Activated CD4-positive, alpha-beta T cell treated with anti-CD3 and anti-CD28 coated beads for 48 hours (primary cell): ENCODE results near the gene FILIP1.

ENCODE experiments used
- DNase-seq: peaks from one replicate; pipeline ENCODE4 v3.0.0-alpha.2; 2020

Gene FILIP1

GRCh38 chr6:75285283-75285639, 208.3 kb downstream of the FILIP1 start:
- no peak for DNase-seq

GRCh38 chr6:75284632-75285282, 208.8 kb downstream of the FILIP1 start, which contains the start of gene TMEM30A:
TSS of gene TMEM30A (minus strand) at chr6:75284792. CDS start at chr6:75284638, 154 bp downstream.
- peak; percentile 97 for DNase-seq

DNA sequence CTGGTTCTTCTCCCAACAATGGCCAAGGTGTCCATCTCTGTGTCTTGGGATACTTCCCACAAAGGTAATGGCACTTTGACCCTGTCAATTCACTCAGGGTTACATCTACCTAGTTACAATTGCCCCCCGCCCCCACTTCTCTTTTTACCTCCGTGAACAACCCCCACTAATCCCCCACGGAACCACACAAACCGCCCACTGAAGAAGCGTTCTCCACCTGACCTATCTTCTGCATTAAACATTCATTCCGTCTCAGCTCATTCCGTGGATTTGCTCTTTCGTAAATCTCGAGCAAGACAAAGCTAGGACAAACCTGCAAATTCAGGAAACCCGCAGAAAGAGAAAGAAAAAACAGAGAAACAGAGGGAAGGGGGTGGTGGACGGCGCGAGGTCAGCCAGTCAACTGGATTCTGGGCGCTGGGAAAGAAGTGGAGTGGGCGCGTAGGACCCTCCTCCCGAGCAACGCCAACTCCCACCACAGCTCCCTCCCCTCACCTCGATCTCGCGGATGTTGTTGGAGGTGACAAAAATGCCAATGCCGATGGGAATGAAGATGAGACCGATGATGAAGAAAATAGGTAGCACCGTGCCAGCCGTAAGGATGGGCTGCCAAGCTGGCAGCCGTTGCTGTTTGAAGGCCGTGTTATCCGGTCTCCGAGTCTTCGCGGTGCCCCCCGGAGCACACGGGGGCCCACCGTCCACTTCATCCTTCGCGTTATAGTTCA, 209.5 kb downstream of the FILIP1 start:
- DNase-seq, result no peak

DNA sequence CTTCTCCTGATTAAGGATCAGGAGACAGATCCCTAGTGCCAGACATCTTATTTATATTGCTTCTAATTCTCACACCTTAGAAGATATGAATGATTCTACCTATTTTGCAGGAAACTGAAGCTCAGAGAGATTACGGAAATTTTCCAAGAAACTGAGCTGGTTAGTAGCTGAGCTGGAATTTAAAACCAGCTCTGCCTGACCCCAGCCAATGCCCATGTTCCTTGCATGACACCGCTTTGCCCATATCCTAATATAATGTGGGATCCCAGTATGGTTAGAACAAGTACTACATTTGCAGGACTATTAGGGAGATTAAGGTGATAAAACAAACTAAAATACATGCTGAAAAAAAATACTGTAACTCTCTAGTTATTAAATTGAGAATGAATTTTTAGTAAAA, 210.9 kb downstream of the FILIP1 start:
- no peak for DNase-seq

GRCh38 chr6:75281653-75282052, 211.9 kb downstream of the FILIP1 start:
- no peak for DNase-seq

GRCh38 chr6:75280131-75280855, 213.3 kb downstream of the FILIP1 start:
- DNase-seq, result no peak

GRCh38 chr6:75279418-75279817, 214.2 kb downstream of the FILIP1 start:
- DNase-seq, result no peak

GRCh38 chr6:75278474-75279077, 215.0 kb downstream of the FILIP1 start:
- DNase-seq, result no peak

DNA sequence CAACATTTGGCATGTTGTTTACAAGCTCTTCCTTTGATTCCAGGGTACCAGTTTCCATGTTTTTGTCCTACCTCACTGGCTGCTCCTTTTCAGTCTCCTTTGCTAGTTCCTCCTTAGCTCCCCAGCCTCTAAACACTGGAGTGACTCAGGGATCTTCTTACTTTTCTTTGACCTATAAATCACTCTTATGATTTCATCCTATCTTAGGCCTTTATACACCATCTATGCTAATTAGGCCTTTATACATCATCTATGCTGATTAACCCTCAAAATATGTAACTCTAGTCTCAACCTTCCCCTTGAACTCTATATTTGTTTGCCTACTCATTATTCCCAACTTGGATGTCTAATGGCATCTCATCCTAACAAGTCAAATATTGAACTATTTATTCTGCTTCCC, 218.5 kb downstream of the FILIP1 start:
- DNase-seq, result no peak

GRCh38 chr6:75273009-75273408, 220.6 kb downstream of the FILIP1 start:
- no peak for DNase-seq

- DNase-seq, result no peak
Measured at GRCh38 chr6:75272145-75272840, 221.3 kb downstream of the FILIP1 start.

GRCh38 chr6:75268988-75269354, 224.6 kb downstream of the FILIP1 start:
- no peak for DNase-seq

DNA sequence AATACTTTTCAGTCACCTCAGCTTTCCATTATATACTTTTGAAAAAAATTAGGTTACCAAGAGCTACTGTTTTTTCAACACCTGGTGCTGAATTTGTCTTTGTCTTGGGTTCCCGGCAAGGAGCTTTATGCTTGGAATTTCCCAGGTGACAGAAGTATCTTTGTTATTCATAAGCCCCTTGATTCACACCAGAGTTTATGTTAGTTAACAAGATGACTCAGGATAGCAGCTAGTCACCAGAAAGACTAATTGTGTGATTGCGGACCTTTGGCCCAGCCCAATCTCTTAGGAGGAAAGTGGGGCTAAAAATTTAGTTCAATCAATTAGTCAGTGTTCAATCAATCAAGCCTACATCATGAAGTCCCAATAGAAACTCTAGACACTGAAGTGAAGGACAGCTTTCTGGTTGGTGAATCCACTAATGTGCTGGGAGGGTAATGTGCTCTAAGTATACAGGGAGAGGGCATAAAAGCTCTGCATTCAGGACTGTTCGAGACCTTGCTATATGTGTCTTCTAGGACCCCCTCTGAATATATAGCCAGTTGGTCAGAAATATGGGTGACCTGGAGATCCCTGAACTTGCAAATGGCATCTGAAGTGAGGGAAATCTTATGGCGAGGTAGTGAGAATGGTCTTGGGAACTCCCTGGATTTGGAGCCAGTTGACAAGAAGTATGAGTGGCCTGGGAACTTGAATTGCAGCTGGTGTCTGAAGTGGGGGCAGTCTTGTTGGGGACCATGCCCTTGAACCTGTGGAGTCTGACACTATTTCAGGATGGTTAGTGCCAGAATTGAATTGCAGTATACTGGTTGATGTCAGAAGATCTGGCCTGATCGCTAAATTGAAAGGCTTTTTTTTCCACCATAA, 225.2 kb downstream of the FILIP1 start:
- no peak for DNase-seq

DNA sequence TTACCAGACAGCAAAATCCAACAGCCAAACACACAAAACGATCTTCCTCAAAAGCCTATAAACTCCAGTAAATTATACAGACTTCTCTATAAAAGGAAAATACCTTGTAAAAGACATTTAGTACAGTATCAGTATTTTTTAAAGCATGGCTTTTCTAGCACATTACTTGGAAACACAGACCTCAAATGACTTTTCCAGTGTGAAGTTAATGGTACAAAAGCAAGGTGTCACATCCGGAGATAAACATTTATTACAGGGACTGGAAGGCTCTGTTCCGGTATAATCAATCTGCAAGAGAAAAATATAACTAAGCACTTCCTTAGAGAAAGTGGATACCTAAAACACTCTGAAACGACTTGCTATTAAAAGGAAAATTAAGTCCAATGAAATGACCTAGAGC, 226.1 kb downstream of the FILIP1 start:
- DNase-seq, result no peak

DNA sequence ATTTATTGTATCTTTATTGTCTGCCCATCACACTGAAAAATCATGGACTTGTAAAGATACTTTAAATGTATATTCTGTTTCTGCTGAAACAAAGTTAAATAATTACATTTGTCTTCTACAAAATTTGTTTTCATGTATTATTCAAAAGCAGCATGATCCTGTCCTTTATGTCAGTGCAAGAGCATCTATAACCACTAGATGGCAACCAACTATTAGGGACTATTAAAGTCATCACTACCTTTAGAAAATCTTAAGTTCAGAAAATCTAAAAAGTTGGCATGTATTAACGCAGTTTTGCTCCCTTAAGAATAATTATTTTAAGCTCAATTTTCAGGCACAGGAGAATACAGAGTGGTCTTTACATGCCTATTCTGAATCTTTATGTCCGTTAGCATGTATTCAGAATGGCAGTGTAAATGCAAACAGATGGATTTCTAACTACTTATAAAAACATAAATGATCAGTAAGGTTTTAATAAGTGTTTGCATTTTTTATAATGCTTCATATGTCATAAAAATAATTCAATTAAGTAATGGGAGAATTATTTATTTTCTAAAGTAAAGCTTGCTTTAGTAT, 226.8 kb downstream of the FILIP1 start:
- DNase-seq, result no peak

- no peak for DNase-seq
Measured at GRCh38 chr6:75263401-75263750, 230.2 kb downstream of the FILIP1 start.

GRCh38 chr6:75262716-75263400, 230.7 kb downstream of the FILIP1 start:
- no peak for DNase-seq

DNA sequence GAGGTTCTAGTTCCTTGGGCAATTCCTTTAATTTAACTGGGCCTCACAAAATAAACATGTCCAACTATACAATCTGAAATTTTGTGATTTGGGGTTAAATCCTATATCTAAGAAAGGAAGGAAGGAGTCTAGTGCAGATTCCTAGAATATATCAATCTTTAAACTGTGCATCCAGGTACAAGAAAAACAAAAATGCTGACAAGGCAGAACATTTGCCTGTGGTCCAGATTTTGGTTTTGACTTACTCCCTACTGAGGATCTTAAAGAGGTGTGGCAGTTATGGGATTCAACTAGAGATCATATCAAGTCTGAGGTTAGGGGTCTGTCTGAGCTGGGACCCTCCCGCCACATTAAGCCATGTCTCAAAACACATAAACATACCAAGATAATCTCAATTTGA, 232.3 kb downstream of the FILIP1 start:
- DNase-seq, result no peak

- DNase-seq, result no peak
Measured at GRCh38 chr6:75257343-75258087, 236.1 kb downstream of the FILIP1 start.

DNA sequence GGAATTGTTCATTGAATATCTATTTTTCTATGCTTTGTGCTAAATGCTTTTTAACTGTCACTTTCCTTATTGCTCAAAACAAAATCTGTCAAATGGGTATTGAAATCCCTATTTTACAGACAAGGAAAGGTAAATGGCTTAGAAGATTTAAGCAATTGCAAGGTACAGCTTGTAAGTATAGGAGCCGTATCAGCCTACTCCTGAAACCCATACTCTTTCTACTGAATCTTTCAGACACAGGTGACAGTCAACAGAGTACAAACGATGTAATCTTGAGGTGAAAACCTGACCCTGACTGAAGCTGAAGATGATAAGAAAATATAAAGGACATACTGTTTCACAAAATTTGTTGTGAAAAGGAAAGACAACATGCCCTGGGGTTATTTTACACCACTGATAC, 243.0 kb downstream of the FILIP1 start:
- DNase-seq, result no peak
